Epithelial cell of proximal tubule (primary cell): Measurements from ENCODE around the gene ADAMTS9. TPM values are rescaled to one million over a fixed set of nuclear protein-coding genes. Genes with fewer than 3 reads are reported as not detected.

ENCODE experiments used
- DNase-seq: peaks from one replicate; pipeline ENCODE4 v3.0.0-alpha.2; 2011; ENCODE audit warnings: low read depth
- H3K4me3 ChIP-seq: 2 replicates; pipeline ENCODE4 v1.5.1; 2011; ENCODE audit warnings: low read depth, mild to moderate bottlenecking, low read length
- total RNA-seq: library from RNA; depleted of rRNA; stranded (reverse); fragments of >200 nt; gene quantifications from 2 replicates; pipeline ENCODE4 v1.2.3, GENCODE V29; 2015
- TF ChIP-seq, protein P1 (sequence below): conservative IDR thresholded peaks from 2 replicates; pipeline ENCODE4 v1.5.1; 2012; ENCODE audit warnings: low read depth, mild to moderate bottlenecking, low read length

ADAMTS9 gene
- total RNA-seq, 1 donor from 2014 or later = 92.7 TPM

GRCh38 chr3:64599651-64600050 lies 88.1 kb downstream of the ADAMTS9 start:
- no peak overlapping the region for H3K4me3 ChIP-seq
- TF ChIP-seq, protein P1, sequence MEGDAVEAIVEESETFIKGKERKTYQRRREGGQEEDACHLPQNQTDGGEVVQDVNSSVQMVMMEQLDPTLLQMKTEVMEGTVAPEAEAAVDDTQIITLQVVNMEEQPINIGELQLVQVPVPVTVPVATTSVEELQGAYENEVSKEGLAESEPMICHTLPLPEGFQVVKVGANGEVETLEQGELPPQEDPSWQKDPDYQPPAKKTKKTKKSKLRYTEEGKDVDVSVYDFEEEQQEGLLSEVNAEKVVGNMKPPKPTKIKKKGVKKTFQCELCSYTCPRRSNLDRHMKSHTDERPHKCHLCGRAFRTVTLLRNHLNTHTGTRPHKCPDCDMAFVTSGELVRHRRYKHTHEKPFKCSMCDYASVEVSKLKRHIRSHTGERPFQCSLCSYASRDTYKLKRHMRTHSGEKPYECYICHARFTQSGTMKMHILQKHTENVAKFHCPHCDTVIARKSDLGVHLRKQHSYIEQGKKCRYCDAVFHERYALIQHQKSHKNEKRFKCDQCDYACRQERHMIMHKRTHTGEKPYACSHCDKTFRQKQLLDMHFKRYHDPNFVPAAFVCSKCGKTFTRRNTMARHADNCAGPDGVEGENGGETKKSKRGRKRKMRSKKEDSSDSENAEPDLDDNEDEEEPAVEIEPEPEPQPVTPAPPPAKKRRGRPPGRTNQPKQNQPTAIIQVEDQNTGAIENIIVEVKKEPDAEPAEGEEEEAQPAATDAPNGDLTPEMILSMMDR = no peak
- DNase-seq = no peak

GRCh38 chr3:64595253-64595694 lies 92.5 kb downstream of the ADAMTS9 start:
- TF ChIP-seq, protein P1 = no peak
- DNase-seq = peak; percentile 2
- H3K4me3 ChIP-seq = no peak overlapping the region

- DNase-seq = no peak
- no peak overlapping the region for H3K4me3 ChIP-seq
These were observed 93.7 kb downstream of the ADAMTS9 start for GRCh38 chr3:64594134-64594533.

DNA sequence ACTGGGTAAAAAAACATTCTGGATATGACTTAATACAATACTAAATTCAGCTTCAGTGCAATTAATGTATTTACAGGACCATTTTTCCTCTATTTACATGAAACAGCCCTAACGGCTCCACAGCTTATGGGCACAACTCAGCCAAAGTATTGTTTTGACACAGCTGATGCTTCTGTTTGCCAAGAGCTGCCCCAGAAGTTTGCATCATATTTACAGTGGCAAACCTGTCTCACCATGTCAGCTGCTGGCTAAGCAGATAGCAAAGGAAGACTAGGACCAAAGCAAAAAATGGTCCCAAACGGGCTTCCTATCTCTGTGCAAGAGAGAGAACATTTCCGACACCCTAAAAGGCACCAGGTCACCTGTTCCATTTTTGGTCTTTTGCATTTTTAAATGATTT lies 94.5 kb downstream of the ADAMTS9 start:
- TF ChIP-seq, protein P1 = no peak
- no peak for DNase-seq
- H3K4me3 ChIP-seq = no peak overlapping the region

More at GRCh38 chr3:64594134-64594533, 93.7 kb downstream of the ADAMTS9 start:
- TF ChIP-seq, protein P1 = no peak

- no peak for DNase-seq
- H3K4me3 ChIP-seq = no peak overlapping the region
- TF ChIP-seq, protein P1 = no peak
These were observed 96.2 kb downstream of the ADAMTS9 start for GRCh38 chr3:64591615-64592014.

GRCh38 chr3:64588380-64588779 lies 99.4 kb downstream of the ADAMTS9 start:
- H3K4me3 ChIP-seq = no peak overlapping the region
- DNase-seq = no peak
- TF ChIP-seq, protein P1 = no peak

- TF ChIP-seq, protein P1 = no peak
- no peak for DNase-seq
- no peak overlapping the region for H3K4me3 ChIP-seq
These were observed 100.8 kb downstream of the ADAMTS9 start for GRCh38 chr3:64586952-64587351.
